COR-L47 (cell line): ENCODE data around the gene ABCC10.
"Not testable (repeated sequence)": the region's sequence is repeated elsewhere in the genome, so short reads cannot be mapped to it uniquely, and the experiment has no call there.

Experiments
- DNase-seq: peaks from one replicate; lab custom pipeline; 2025; lab: John Stamatoyannopoulos, UW

The ABCC10 gene, protein sequence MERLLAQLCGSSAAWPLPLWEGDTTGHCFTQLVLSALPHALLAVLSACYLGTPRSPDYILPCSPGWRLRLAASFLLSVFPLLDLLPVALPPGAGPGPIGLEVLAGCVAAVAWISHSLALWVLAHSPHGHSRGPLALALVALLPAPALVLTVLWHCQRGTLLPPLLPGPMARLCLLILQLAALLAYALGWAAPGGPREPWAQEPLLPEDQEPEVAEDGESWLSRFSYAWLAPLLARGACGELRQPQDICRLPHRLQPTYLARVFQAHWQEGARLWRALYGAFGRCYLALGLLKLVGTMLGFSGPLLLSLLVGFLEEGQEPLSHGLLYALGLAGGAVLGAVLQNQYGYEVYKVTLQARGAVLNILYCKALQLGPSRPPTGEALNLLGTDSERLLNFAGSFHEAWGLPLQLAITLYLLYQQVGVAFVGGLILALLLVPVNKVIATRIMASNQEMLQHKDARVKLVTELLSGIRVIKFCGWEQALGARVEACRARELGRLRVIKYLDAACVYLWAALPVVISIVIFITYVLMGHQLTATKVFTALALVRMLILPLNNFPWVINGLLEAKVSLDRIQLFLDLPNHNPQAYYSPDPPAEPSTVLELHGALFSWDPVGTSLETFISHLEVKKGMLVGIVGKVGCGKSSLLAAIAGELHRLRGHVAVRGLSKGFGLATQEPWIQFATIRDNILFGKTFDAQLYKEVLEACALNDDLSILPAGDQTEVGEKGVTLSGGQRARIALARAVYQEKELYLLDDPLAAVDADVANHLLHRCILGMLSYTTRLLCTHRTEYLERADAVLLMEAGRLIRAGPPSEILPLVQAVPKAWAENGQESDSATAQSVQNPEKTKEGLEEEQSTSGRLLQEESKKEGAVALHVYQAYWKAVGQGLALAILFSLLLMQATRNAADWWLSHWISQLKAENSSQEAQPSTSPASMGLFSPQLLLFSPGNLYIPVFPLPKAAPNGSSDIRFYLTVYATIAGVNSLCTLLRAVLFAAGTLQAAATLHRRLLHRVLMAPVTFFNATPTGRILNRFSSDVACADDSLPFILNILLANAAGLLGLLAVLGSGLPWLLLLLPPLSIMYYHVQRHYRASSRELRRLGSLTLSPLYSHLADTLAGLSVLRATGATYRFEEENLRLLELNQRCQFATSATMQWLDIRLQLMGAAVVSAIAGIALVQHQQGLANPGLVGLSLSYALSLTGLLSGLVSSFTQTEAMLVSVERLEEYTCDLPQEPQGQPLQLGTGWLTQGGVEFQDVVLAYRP (N-terminal part only)

DNA sequence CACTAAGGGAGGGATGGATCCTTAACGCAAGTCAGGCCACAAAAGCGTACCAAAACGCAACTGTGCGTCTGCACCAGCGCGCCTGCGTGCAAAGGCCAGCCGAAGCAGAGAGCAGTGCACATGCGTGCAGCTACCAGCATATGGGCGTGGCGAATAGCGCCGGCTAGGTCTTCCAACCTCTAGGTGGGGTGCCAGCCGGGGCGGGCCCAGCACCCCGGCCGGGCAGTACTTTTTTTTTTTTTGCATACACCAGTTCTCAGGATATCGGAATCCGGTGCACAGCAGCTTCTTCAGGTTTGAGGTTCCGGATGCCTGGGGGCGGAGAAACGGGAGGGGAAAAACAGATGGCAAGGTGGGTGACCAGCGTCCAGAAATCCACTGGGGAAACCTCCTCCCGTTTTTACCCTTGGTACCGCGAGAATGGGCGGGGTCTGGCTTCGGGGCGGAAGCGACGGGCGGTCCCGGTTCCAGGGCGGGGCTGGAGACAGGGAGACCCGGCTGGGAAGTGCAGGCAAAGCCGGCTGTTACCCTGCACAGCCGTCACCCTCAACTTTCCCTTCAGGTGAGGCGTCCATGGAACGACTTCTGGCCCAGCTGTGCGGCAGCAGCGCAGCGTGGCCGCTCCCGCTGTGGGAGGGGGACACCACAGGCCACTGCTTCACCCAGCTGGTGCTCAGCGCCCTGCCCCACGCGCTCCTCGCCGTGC is at the start of gene ABCC10:
Gene ABCC10, plus strand, starts transcription at position 136 of the 706 bp plus-strand sequence. Its CDS starts 438 bp downstream, at position 574.
- DNase-seq, result peak; percentile 95

DNA sequence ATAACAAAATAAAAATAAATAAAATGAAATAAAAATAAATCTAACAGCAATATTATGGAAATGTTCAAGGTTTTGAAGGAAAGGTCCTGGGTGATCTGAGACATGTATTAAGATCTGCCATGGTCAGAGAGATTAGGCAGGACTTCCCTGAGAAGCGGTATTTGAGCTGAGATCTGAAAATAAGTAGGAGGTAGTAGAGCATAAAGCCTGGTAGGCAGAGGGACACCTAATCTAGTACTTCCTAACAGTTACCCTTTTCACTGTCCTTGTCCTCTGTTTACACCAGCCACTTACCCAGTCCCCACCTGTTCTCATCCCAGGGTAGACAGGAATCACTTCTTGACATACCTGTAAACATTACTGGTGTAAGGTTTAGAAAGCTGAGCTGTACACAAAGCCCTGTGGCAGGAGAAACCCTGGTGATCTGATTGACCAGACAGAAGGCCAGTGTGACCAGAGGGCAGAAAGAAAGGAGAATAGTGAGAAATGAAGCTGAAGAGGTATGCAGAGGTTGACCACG is 49.6 kb upstream of the ABCC10 start:
- no peak for DNase-seq

DNA sequence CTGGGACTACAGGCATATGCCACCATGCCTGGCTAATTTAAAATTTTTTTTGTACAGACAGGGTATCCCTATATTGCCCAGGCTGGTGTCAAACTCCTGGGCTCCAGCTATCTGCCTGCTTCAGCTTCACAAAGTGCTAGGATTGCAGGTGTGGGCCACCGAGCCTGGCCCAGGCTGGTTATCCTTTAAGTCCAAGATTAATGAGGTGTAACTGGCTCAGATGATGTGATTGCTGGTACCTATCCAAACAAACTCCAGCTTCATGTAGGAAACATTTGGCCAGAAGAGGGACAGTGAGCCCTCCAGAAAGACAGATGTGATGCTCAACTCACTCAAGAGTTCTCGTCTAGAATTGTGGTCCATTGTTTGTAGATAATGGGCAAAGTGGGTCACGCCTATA is 48.7 kb upstream of the ABCC10 start:
- DNase-seq, result no peak

DNA sequence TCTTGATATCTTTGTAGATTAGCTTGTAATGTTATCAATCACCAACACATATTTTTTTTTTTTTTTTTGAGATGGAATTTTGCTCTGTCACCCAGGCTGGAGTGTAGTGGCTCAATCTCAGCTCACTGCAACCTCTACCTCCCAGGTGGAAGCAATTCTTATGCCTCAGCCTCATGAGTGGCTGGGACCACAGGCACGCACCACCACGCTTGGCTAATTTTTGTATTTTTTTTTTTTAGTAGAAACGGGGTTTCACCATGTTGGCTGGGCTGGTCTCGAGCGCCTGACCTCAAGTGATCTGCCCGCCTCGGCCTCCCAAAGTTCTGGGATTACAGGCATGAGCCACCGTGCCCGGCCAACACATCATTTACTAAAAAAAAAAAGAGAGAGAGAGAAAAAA is 46.5 kb upstream of the ABCC10 start:
- not testable (repeated sequence) for DNase-seq

DNA sequence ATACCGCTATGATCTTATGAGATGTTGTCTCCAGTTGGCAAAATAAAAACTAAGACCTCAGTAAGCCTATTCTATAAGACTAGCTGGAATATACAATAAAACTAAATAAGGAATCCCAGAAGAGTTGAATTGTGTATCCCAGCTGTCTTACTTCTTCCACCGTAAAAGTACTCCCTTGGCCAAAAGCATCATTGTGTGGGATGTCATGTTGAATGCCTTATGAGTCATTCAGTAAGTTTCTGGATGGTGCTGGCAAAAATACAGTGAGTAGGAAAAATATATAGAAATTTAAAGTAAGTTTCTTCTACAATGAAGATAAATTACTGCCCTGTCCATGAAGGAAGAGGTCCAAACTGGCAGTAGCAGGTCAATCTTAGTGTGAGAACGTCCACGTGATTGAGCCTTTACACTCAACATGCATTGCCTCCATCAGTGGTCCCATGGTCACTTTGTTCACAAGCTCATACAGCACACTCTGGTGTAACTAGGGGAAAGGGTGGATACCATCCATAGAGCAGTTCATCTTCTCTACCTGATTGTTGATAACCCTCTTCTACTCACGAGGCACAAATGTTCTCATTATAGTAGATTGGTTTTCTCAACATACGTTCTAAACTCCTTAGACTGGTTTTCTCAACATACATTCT is 44.2 kb upstream of the ABCC10 start:
- DNase-seq, result no peak

DNA sequence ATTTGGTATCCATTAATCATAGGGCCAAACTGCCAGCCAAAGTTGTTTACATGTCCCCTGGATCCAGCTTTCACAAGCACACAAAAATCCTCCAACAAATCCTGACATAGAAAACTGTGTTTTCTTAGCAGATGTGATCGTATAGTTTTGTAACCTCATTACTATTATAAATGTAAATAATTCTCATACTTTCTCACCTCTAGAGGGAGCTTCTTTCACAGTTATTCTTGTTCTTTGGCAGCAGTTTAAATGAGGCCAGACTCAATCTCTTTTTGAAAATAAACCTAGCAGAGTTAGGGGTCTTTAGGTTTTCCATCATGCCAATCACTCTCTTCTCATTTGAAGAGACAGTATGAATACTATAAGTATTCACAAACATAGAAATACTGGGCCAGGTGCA is 40.8 kb upstream of the ABCC10 start:
- DNase-seq, result no peak

DNA sequence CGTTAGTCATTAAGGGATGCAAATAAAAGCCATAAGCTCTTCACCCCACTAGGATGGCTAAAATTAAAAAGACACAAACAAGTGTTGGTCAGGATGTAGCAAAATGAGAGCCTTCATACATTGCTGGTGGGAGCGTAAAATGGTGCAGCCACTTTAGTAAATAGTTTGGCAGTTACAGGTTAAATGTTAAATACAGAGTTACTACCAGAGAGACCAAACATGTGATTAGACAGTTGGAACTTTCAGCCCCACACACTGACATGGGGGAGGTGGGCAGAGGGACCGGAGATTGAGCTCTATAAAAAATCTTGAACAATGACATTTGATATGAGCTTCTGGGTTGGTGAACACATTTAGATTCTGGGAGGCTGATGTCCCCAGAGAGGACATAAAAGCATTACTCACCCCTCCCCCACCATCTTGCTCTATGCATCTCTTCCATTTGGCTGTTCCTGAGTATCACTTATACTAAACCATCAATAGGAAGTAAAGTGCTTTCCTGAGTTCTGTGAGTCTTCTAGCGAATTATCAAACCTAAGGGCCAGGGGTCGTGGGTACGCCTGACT is 37.5 kb upstream of the ABCC10 start:
- DNase-seq, result no peak

DNA sequence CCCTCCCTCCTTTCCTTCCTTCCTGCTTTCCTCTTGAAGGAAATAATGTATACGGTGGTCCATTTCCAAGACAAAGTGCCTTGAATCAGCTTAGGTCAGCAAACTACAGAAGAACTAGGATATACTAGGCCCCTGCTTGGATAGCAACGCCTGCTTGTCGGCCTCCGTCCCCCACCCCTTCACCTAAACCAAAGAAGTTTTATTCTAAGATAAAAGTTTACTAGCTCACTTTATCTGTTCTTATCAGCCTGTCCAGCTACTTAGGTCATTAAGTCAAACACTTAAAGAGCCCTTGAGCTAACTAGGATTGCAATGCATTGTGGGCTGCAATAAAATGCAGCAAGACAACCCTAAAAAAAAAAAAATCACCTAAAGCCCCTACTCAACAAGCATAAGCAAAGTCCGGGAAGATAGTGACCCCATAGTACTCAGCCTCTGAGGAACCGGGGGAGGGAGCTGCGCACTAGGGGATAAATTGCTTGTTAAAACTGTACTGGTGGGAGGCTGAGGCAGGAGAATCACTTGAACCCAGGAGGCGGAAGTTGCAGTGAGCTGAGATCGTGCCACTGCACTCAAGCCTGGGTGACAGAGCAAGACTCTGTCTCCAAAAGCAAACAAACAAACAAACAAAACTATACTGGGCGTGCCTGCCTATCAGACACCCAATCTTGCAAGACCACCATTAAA is 36.4 kb upstream of the ABCC10 start:
- not testable (repeated sequence) for DNase-seq

DNA sequence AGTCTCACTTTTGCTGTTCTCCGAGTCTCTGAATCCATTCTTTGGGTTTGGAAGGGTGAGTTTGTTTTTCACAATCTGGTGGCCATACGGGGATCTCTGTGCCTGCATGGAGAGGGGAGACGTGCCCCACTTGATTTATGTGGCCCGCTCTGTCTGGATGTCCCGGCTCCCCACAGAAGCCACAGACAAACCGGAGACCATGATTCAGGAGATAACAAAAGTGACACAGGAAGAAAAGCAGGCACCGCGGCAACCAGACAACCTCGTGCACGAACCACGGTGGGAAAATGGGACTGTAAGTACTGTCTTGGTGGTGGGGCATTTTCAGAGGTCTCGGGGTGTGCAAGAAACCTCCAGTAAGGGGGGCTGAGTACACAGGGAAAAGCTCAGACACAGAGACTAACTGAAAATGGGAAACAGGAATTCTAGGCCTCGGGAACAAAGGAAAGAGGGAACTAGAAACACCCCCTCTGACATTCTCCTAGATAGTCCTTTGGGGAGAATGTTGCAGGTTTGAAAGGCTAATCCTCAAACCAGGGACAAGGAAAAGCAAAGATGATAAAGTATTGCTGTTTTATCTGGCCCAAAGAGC is 35.8 kb upstream of the ABCC10 start:
- no peak for DNase-seq

DNA sequence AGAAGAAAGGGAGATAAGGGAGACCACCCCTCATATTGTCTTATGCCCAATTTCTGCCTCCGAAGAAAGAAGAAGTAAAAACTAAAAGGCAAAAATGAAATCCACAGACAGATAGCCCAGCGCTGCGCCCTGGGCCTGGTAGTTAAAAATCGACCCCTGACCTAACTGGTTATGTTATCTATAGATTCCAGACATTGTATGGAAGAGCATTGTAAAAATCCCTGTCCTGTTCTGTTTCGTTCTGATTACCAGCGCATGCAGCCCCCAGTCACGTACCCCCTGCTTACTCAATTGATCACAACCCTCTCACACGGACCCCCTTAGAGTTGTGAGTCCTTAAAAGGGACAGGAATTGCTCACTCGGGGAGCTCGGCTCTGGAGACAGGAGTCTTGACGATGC is 34.2 kb upstream of the ABCC10 start:
- DNase-seq, result not testable (repeated sequence)

DNA sequence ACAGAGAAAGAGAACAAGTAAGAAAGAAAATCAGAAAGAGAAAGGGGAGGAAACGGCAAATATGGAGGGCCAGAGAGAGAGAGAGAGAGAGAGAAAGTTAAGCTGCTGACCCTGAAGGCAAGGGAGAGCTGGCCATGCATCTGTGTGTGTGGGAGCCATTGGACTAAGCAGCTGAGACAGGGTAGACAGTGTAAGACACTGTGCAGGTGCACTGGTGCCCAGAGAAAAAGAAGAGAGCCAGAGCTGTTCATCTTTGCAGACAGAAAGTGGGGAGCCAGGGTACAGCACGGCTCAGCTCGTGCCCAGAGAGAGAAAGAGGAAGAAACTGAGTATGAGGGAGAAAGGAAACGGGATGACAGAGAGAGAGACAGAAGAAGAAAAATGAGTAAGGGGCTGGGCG is 33.7 kb upstream of the ABCC10 start:
- no peak for DNase-seq

DNA sequence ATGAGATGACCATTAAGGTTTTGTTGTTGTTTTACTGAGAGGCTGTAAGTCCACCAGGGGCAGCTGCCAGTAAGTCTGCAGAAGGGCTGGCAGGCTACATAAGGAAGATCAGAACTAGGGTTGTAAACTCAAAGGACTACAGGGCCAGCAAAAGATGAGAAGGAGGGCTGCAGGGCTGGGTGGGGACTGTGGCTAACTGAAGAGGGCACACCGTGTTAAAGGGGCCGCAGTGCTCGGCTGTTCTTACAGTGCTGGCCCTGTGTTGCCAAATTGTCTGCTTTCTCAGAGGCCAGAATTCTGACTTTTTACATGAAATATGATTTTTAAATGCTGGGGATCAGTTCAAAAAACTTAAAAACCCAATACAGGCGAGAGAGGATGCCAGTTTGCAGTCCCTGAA is 32.4 kb upstream of the ABCC10 start:
- no peak for DNase-seq

DNA sequence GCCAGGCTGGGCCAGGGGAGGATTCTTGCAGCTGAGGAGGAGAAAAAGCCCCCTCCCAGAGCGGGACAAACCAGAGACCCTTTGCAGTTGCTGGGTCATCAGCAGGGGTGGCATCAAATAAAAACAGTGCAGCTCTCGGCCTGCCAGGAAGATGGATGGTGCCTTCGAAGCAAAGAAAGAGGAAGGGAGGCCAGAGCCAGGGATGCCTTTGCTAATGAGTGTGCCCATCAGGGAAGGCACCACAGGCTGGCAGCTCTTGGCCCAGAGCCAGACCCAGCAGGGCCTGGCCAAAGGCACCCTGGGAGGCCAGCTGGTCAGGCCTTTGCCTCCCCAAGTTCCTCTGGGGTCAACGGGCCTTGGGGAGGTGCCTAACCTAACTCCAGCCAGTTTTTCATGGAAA is 31.6 kb upstream of the ABCC10 start:
- peak; percentile 4 for DNase-seq

DNA sequence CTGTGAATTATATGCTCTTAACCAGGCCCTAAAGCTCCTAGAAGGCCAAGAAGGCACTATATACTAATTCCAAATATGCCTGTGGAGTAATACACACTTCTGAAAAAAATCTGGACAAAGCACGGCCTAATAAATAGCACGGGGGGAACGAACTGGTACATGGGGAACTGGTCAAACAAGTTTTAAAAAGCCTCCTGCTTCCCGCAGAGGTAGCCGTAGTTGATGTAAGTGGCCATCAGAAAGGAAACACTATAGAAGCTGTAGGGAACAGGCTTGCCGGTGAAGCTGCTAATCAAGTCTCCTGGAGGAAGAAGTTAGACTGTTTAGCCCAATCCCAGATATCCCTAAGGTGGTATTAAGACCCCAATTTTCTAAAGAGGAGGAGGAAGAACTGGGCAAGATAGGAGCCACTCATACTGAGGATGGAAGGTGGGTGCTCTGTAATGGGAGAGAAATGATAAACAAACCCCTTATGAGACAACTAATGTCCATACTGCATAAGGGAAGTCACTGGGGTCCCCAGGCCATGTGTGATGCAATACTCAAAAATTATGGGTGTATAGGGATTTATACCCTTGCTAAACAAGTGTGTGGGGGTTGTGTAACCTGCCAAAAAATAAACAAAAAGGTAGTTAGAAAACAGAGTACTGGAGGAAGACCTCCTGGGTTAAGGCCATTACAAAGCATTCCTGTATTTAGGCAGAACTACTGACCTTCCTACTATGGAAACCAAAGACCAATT is 30.8 kb upstream of the ABCC10 start:
- DNase-seq, result no peak

DNA sequence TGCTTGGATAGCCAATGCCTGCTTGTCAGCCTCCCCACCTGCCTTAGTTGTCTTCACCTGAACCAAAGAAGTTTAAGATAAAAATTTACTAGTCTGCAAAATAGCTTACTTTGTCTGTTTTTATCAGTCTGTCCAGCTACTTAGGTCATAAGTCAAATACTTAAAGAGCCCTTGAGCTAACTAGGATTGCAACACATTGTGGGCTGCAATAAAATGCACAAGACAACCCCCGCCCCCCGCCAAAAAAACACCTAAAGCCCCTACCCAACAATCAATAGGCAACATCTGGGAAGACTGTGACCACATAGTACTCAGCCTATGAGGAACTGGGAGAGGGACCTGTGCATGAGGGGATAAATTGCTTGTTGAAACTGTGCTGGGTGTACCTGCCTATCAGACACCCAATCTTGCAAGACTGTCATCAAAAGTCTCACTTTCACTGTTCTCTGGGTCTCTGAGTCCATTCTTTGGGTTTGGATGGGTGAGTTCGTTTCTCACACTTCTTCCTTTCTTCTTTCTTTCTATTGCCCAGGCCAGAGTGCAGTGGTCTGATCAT is 27.3 kb upstream of the ABCC10 start:
- DNase-seq, result no peak

DNA sequence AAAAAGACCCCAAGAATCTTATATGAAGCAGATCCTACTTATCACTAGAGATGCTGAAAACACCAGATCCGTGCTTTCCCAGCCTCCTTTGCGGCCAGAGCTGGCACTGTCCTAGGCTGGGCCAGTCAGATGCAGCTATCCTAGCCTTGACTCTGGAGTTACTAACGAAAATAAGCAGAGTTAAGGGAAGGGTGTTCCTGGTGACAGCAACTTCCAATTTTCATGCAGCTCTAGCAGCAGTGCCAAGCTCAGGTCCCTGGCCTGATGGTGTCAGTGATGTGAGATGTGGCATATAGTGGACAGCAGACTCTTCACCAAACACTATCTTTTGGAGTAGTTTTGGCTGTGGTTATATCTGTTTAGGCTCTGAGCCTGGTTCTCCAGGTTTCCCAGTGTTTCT is 25.6 kb upstream of the ABCC10 start:
- DNase-seq, result no peak

DNA sequence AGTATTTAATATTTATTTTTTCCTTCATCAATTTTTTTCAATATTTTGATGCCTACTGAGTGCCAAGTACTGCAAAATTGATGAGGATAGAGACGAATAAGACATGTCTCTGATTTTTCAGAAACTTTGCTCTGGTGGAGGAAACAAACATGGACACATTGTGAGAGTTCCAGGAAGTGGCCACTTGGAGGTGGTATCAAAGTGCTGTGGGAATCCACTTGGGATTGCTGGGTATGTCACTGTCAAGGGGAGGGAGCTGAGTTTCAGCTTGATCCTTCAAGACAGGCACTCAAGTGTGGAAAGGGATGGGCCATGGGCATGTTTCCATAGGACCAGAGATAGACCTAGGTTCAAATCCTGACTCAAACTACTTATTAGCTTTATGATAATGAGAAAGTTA is 24.5 kb upstream of the ABCC10 start:
- no peak for DNase-seq

DNA sequence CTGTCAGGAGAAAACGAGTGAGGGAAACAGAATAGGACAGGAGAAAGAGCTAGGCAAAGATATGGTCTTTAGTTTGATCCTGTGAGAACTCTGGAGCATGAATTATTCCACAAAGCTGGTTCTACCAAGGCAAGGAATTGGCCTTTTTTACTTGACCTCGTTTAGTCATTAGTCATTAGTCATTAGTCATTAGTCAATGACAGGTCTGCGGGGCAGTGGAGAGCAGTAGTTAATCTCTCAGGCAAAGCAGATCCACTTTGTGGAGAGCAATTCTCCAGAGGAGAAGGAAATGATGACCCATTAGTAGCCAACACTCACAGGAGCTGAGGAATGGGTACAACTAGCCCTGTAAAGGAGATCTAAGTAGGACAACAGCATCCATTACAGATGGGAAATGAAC is 22.0 kb upstream of the ABCC10 start:
- no peak for DNase-seq

DNA sequence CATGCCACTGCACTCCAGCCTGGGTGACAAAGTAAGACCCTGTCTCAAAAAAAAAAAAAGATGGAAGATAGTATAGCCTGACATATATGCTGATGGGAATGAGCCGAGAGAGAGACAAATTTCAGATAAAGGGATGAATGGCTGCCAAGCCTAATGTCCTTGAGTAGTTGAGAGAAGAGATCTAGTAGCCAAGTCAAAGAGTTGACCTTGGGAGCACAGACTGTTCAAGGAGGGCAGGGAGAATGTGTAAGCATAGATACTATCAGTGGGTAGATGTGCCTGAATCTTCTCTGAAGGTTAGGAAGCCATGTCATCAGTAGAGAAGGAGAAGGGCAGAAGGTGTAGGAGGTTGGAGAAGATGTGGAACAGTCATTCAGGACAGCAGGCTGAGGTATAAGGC is 20.0 kb upstream of the ABCC10 start:
- DNase-seq, result no peak
